WTC11 (cell line): ENCODE results near the gene NCKAP5. TPM values are rescaled to one million over a fixed set of nuclear protein-coding genes. Genes with fewer than 3 reads are reported as not detected.

Experiments
- ATAC-seq: fragments of 200-7000 bp; cut with Tn5 transposase; 2 replicates; pipeline ENCODE4 v1.10.0; 2021; ENCODE audit warnings: mild to moderate bottlenecking, moderate library complexity
- CTCF ChIA-PET: fragments of 300-600 bp; sonication (Branson Sonifier 250); formaldehyde crosslinking; loops from one replicate; lab custom pipeline; 2021; ENCODE audit warnings: antibody characterized with exemption; lab: Charles Lee
- POLR2A ChIA-PET: fragments of 350-600 bp; sonication (Branson Sonifier 250); formaldehyde crosslinking; loops from one replicate; lab custom pipeline; 2021; ENCODE audit warnings: antibody characterized with exemption; lab: Charles Lee
- DNase-seq: peaks from one replicate; pipeline ENCODE4 v3.0.0; 2021; ENCODE audit warnings: low spot score
- H3K27ac Mint-ChIP-seq: 2 replicates; pipeline ENCODE4 v1.8.0; 2021; ENCODE audit warnings: mixed read lengths
- H3K27me3 Mint-ChIP-seq: 2 replicates; pipeline ENCODE4 v1.8.0; 2021; ENCODE audit warnings: low read depth, mild to moderate bottlenecking, moderate library complexity, mixed read lengths
- H3K36me3 Mint-ChIP-seq: 2 replicates; pipeline ENCODE4 v1.8.0; 2021; ENCODE audit warnings: mixed read lengths
- H3K4me1 Mint-ChIP-seq: 2 replicates; pipeline ENCODE4 v1.8.0; 2022; ENCODE audit warnings: mixed read lengths
- H3K4me3 Mint-ChIP-seq: 2 replicates; pipeline ENCODE4 v1.8.0; 2021; ENCODE audit warnings: mild to moderate bottlenecking, moderate library complexity, mixed read lengths
- H3K9me3 Mint-ChIP-seq: 2 replicates; pipeline ENCODE4 v1.8.0; 2021; ENCODE audit warnings: mixed read lengths
- CREB1 ChIP-seq: sonication (generic); formaldehyde crosslinking; IDR thresholded peaks from 2 replicates; pipeline ENCODE4 v1.8.0; 2023; ENCODE audit warnings: mild to moderate bottlenecking, missing genetic modification reagents
- FOXJ3 ChIP-seq: sonication (generic); formaldehyde crosslinking; IDR thresholded peaks from 2 replicates; pipeline ENCODE4 v1.9.0; 2021; ENCODE audit warnings: missing genetic modification reagents, mild to moderate bottlenecking, borderline replicate concordance
- FOXP1 ChIP-seq: sonication (generic); formaldehyde crosslinking; IDR thresholded peaks from 2 replicates; pipeline ENCODE4 v1.8.0; 2022; ENCODE audit warnings: missing genetic modification reagents, mild to moderate bottlenecking, moderate library complexity, borderline replicate concordance
- GTF2I ChIP-seq: fragments of 250-450 bp; sonication (Bioruptor Pico); conservative IDR thresholded peaks from 2 replicates; pipeline ENCODE4 v1.4.0; 2021; ENCODE audit warnings: mild to moderate bottlenecking
- HMGA2 ChIP-seq: fragments of 250-450 bp; sonication (Bioruptor Pico); IDR thresholded peaks from 2 replicates; pipeline ENCODE4 v1.4.0; 2021; ENCODE audit warnings: mild to moderate bottlenecking, moderate library complexity
- KAT7 ChIP-seq: sonication (generic); formaldehyde crosslinking; IDR thresholded peaks from 2 replicates; pipeline ENCODE4 v1.8.1; 2023; ENCODE audit warnings: missing genetic modification reagents, mild to moderate bottlenecking, borderline replicate concordance
- NFYB ChIP-seq: sonication (generic); formaldehyde crosslinking; conservative IDR thresholded peaks from 2 replicates; pipeline ENCODE4 v1.8.0; 2022; ENCODE audit warnings: low read depth, missing genetic modification reagents
- PRRX2 ChIP-seq: fragments of 250-450 bp; sonication (Bioruptor Pico); IDR thresholded peaks from 2 replicates; pipeline ENCODE4 v1.8.0; 2021; ENCODE audit warnings: mild to moderate bottlenecking
- RELA ChIP-seq: sonication (generic); formaldehyde crosslinking; IDR thresholded peaks from 2 replicates; pipeline ENCODE4 v1.8.1; 2022; ENCODE audit warnings: missing genetic modification reagents, mild to moderate bottlenecking, borderline replicate concordance
- TEAD1 ChIP-seq: sonication (generic); formaldehyde crosslinking; IDR thresholded peaks from 2 replicates; pipeline ENCODE4 v1.8.0; 2022; ENCODE audit warnings: mild to moderate bottlenecking, missing genetic modification reagents
- TEAD4 ChIP-seq: sonication (generic); formaldehyde crosslinking; IDR thresholded peaks from 2 replicates; pipeline ENCODE4 v1.8.0; 2022; ENCODE audit warnings: mild to moderate bottlenecking, missing genetic modification reagents
- ZNF219 ChIP-seq: sonication (generic); formaldehyde crosslinking; IDR thresholded peaks from 2 replicates; pipeline ENCODE4 v1.8.0; 2023; ENCODE audit warnings: missing genetic modification reagents, mild to moderate bottlenecking, borderline replicate concordance
- ZNF317 ChIP-seq: sonication (generic); formaldehyde crosslinking; IDR thresholded peaks from 2 replicates; pipeline ENCODE4 v1.8.1; 2023; ENCODE audit warnings: low read depth, mild to moderate bottlenecking, moderate library complexity, missing genetic modification reagents, borderline replicate concordance
- total RNA-seq: library from RNA; stranded (reverse); gene quantifications from 3 replicates; pipeline ENCODE4 v1.2.3, GENCODE V29; 2021
- TF ChIP-seq, protein P1 (sequence below): fragments of 250-450 bp; sonication (Bioruptor Pico); IDR thresholded peaks from 2 replicates; pipeline ENCODE4 v1.9.0; 2021; ENCODE audit warnings: mild to moderate bottlenecking
- TF ChIP-seq, protein P2 (sequence below): sonication (generic); formaldehyde crosslinking; IDR thresholded peaks from 2 replicates; pipeline ENCODE4 v1.8.0; 2022; ENCODE audit warnings: missing genetic modification reagents
- TF ChIP-seq, protein P3 (sequence below): sonication (generic); formaldehyde crosslinking; conservative IDR thresholded peaks from 2 replicates; pipeline ENCODE4 v1.8.1; 2022; ENCODE audit warnings: mild to moderate bottlenecking, missing genetic modification reagents
- TF ChIP-seq, protein P4 (sequence below): sonication (generic); formaldehyde crosslinking; IDR thresholded peaks from 2 replicates; pipeline ENCODE4 v1.8.0; 2023; ENCODE audit warnings: missing genetic modification reagents

NCKAP5 gene
- total RNA-seq, 1 experiment from 2014 or later = 0.55 TPM

DNA sequence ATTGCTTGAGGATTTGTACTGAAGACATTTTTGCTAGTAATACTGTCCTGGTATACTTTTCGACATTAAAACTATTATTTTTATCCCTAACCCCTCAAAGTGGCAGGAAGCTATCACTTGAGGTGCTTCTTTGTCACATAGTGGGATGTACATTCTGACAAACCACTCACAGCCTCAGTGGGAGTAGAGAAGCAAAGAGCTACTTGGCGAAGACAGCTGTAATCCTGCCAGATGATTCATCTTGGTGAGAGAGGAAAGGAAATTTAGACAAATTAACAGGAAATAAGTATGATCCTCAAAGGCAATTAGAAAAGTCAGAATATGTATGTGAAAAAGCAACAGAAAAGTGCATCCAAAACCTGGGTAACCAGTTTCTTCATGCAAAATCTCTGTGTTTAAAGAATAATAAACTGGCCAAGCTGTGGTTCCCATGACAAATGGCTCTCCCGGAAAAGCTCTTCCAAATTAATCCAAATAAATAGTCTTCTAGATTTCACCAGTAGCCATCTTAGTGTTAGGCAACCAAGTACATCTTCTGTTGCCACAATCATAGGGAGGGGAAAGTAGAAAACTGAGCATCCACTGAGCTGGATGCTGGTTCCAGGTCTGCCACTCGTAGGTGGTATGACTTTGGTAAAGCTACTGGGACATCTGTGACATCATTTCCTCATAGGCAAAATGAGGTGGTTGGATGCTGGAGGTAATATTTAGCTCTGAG, 590.3 kb downstream of the NCKAP5 start:
- CTCF ChIA-PET = interaction anchor here (1.2 kb wide), 1 partner anchor 10 kb away, joined by 3 read pairs; no protein-coding TSS in a partner anchor
- no peak overlapping the region for H3K27ac Mint-ChIP-seq
- TF ChIP-seq CREB1 (CRISPR knock-in tag) (no peak), PRRX2 (no peak), HMGA2 (CRISPR knock-in tag) (no peak)
- no peak for DNase-seq
- peaks cover 4% of the 10 kb centered on the region for H3K9me3 Mint-ChIP-seq
- H3K36me3 Mint-ChIP-seq = no peaks in the 10 kb centered on the region
- POLR2A ChIA-PET = interaction anchor here (1.0 kb wide), 1 partner anchor 110 kb away, joined by 3 read pairs; no protein-coding TSS in a partner anchor
- H3K27me3 Mint-ChIP-seq = no peaks in the 10 kb centered on the region
- no peak overlapping the region for H3K4me3 Mint-ChIP-seq
- no peak for ATAC-seq
- peaks cover 28% of the 10 kb centered on the region for H3K4me1 Mint-ChIP-seq

DNA sequence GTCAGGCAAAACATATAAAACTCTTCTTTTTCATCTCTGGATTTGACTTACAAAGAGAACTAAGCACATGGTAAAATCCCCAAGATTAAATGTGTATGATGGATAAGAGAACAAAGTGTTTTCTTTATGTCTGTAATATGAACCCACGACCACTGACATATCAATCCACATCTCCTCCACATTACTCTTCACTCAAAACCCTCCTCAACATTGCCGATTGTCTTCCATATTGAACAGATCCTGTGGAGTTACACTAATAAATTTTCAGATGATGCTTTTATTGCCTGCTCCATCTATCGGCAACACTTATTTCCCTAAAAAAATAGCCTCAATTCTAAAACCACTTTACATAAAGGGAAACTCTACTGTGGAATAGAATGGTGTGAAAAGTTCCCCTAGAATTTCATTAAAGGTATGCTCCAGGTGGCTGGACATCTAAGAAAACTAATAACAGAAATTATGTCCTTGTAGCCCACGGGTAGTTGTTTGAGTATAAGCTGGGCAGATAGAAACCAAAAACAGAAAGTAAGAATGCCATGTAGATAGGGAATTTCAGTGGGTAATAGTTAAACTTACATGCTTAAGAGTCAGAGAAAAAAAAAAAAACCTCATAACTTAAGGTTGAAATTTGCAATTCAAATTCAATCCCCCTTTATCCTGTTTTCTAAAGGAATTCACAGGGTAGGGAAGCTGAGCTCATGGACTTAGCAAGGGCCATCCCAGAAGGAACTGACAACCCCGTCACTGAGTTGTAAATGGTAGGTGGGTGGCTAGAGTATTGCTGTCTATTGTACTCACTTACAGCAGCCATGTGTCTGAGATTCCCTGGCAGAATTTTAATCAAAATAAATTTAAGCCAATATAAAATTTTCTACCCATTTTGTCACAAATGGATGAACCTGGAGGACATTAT, 592.8 kb downstream of the NCKAP5 start:
- TF ChIP-seq KAT7 (CRISPR knock-in tag) (no peak), RELA (no peak), GTF2I (no peak), FOXP1 (no peak), TEAD1 (CRISPR knock-in tag) (no peak), ZNF317 (CRISPR knock-in tag) (no peak), FOXJ3 (no peak), TEAD4 (CRISPR knock-in tag) (no peak)
- TF ChIP-seq, protein P1, sequence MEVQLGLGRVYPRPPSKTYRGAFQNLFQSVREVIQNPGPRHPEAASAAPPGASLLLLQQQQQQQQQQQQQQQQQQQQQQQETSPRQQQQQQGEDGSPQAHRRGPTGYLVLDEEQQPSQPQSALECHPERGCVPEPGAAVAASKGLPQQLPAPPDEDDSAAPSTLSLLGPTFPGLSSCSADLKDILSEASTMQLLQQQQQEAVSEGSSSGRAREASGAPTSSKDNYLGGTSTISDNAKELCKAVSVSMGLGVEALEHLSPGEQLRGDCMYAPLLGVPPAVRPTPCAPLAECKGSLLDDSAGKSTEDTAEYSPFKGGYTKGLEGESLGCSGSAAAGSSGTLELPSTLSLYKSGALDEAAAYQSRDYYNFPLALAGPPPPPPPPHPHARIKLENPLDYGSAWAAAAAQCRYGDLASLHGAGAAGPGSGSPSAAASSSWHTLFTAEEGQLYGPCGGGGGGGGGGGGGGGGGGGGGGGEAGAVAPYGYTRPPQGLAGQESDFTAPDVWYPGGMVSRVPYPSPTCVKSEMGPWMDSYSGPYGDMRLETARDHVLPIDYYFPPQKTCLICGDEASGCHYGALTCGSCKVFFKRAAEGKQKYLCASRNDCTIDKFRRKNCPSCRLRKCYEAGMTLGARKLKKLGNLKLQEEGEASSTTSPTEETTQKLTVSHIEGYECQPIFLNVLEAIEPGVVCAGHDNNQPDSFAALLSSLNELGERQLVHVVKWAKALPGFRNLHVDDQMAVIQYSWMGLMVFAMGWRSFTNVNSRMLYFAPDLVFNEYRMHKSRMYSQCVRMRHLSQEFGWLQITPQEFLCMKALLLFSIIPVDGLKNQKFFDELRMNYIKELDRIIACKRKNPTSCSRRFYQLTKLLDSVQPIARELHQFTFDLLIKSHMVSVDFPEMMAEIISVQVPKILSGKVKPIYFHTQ (CRISPR knock-in tag) = no peak
- TF ChIP-seq, protein P2, sequence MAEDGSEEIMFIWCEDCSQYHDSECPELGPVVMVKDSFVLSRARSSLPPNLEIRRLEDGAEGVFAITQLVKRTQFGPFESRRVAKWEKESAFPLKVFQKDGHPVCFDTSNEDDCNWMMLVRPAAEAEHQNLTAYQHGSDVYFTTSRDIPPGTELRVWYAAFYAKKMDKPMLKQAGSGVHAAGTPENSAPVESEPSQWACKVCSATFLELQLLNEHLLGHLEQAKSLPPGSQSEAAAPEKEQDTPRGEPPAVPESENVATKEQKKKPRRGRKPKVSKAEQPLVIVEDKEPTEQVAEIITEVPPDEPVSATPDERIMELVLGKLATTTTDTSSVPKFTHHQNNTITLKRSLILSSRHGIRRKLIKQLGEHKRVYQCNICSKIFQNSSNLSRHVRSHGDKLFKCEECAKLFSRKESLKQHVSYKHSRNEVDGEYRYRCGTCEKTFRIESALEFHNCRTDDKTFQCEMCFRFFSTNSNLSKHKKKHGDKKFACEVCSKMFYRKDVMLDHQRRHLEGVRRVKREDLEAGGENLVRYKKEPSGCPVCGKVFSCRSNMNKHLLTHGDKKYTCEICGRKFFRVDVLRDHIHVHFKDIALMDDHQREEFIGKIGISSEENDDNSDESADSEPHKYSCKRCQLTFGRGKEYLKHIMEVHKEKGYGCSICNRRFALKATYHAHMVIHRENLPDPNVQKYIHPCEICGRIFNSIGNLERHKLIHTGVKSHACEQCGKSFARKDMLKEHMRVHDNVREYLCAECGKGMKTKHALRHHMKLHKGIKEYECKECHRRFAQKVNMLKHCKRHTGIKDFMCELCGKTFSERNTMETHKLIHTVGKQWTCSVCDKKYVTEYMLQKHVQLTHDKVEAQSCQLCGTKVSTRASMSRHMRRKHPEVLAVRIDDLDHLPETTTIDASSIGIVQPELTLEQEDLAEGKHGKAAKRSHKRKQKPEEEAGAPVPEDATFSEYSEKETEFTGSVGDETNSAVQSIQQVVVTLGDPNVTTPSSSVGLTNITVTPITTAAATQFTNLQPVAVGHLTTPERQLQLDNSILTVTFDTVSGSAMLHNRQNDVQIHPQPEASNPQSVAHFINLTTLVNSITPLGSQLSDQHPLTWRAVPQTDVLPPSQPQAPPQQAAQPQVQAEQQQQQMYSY = no peak
- Mint-ChIP-seq H3K9me3 (peaks cover 4% of the 10 kb centered on the region), H3K4me1 (peaks cover 28% of the 10 kb centered on the region), H3K36me3 (no peaks in the 10 kb centered on the region), H3K27me3 (no peaks in the 10 kb centered on the region), H3K4me3 (no peak overlapping the region), H3K27ac (no peak overlapping the region)
- CTCF ChIA-PET = interaction anchor here (0.5 to 1.0 kb wide), 3 partner anchors 196 to 306 kb away, joined by 3 read pairs; no protein-coding TSS in a partner anchor
- peak; percentile 60; the same call in 1 of the 2 replicates for ATAC-seq
- no peak for DNase-seq
- POLR2A ChIA-PET = no interaction called here

DNA sequence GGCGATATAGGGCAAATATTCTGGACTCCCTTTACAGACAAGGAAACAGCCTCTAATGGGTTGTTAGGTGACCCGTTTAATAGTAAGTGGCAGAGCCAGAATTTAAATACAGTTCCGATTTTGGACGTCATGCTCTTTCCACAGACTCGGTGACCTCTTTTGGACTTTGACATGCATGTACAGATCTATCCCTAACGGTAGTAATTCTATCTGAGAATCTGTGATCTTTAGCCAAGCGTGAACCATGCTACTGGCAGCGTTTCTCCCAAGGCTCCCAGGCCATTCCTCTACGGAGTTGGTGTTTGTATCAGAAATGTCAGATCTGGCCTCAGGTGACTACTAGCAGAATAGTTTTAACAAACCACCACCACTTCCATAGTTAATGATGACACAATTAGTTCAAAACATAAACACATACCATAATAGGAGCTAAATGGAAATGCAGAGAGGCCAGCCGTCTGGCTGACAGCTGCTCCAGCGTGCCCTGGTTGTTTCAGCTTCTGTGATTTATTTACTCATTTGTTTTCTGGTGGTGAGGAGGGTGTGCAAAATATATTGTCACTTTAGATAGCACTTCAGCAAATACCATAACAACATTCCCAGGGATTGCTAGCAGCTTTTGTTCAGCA, 593.7 kb downstream of the NCKAP5 start:
- ChIA-PET CTCF (no interaction called here), POLR2A (no interaction called here)
- DNase-seq = no peak
- Mint-ChIP-seq H3K9me3 (peaks cover 4% of the 10 kb centered on the region), H3K4me3 (no peak overlapping the region), H3K36me3 (no peaks in the 10 kb centered on the region), H3K27me3 (no peaks in the 10 kb centered on the region), H3K27ac (peak overlapping the region; percentile 14; the same call in 1 of the 2 replicates), H3K4me1 (peaks cover 30% of the 10 kb centered on the region)
- no peak for ATAC-seq
- TF ChIP-seq GTF2I (no peak), ZNF219 (no peak), FOXJ3 (no peak), ZNF317 (CRISPR knock-in tag) (no peak), NFYB (no peak)
- TF ChIP-seq, protein P3, sequence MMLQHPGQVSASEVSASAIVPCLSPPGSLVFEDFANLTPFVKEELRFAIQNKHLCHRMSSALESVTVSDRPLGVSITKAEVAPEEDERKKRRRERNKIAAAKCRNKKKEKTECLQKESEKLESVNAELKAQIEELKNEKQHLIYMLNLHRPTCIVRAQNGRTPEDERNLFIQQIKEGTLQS = no peak
- TF ChIP-seq, protein P4, sequence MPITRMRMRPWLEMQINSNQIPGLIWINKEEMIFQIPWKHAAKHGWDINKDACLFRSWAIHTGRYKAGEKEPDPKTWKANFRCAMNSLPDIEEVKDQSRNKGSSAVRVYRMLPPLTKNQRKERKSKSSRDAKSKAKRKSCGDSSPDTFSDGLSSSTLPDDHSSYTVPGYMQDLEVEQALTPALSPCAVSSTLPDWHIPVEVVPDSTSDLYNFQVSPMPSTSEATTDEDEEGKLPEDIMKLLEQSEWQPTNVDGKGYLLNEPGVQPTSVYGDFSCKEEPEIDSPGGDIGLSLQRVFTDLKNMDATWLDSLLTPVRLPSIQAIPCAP (CRISPR knock-in tag) = no peak
